ENCODE results near the gene GTF3C4.

DNA sequence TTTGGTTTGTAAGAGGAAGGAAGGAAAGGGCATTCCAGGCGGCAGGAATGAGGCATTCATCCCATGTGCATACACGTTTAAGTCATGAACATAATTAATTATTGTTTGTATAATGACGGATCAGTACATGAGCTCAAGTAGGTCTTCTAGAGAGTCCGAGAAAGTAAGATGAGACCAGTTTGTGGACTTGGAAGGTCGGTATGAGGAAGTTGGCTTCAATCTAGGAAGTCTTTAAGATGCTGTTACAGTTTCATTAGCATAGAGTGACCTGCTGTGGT, 2.1 kb downstream of the GTF3C4 start:
- TF ChIP-seq POLR2AphosphoS5 (IDR thresholded peaks at IDR 0.05; ENCODE audit: borderline replicate concordance, low read depth, low read length), result no peak
- TF ChIP-seq EZH2 (IDR thresholded peaks at IDR 0.05), result no peak

Data from SK-N-MC (cell line).